Neural progenitor cell (in vitro differentiated cells): Measurements from ENCODE around the gene NPFFR2. TPM values are rescaled to one million over a fixed set of nuclear protein-coding genes. Genes with fewer than 3 reads are reported as not detected.

Experiments used
- DNase-seq: peaks from one replicate; pipeline ENCODE4 v3.0.0-alpha.2; 2016; ENCODE audit warnings: low spot score
- H2AFZ ChIP-seq: fragments of 200-600 bp; sonication (generic); replicated peaks from 2 replicates; pipeline ENCODE4 v1.6.1; 2016; ENCODE audit warnings: antibody characterized with exemption
- H3F3A ChIP-seq: fragments of 200-600 bp; sonication (generic); 2 replicates; pipeline ENCODE4 v1.6.1; 2016; ENCODE audit warnings: antibody characterized with exemption, low read depth
- H3K27ac ChIP-seq: fragments of 200-600 bp; sonication (generic); 2 replicates; pipeline ENCODE4 v1.5.1; 2016; ENCODE audit warnings: mild to moderate bottlenecking
- H3K27me3 ChIP-seq: fragments of 200-600 bp; sonication (generic); 2 replicates; pipeline ENCODE4 v1.6.1; 2016; ENCODE audit warnings: mild to moderate bottlenecking, moderate library complexity
- H3K36me3 ChIP-seq: fragments of 200-600 bp; sonication (generic); 2 replicates; pipeline ENCODE4 v1.5.1; 2016
- H3K4me1 ChIP-seq: fragments of 200-600 bp; sonication (generic); 2 replicates; pipeline ENCODE4 v1.6.1; 2016; ENCODE audit warnings: mixed run types
- H3K4me2 ChIP-seq: fragments of 200-600 bp; sonication (generic); 2 replicates; pipeline ENCODE4 v1.6.1; 2016
- H3K4me3 ChIP-seq: fragments of 200-600 bp; sonication (generic); 2 replicates; pipeline ENCODE4 v1.5.1; 2016
- H3K79me2 ChIP-seq: fragments of 200-600 bp; sonication (generic); 2 replicates; pipeline ENCODE4 v1.6.1; 2016; ENCODE audit warnings: low read depth
- H3K9ac ChIP-seq: fragments of 200-600 bp; sonication (generic); 2 replicates; pipeline ENCODE4 v1.6.1; 2016
- H3K9me3 ChIP-seq: fragments of 200-600 bp; sonication (generic); 2 replicates; pipeline ENCODE4 v1.5.1; 2016; ENCODE audit warnings: low read depth
- H4K20me1 ChIP-seq: fragments of 200-600 bp; sonication (generic); 2 replicates; pipeline ENCODE4 v1.6.1; 2016; ENCODE audit warnings: low read depth
- H3K27ac Mint-ChIP-seq: 3 replicates; pipeline ENCODE4 v1.8.0; 2021; ENCODE audit warnings: mixed read lengths
- H3K27me3 Mint-ChIP-seq: 2 replicates; pipeline ENCODE4 v1.8.0; 2022; ENCODE audit warnings: low read depth, mild to moderate bottlenecking, inconsistent platforms, moderate library complexity, mixed read lengths; ENCODE audit not compliant: insufficient read depth
- H3K36me3 Mint-ChIP-seq: 3 replicates; pipeline ENCODE4 v1.8.0; 2021; ENCODE audit warnings: mixed read lengths
- H3K4me1 Mint-ChIP-seq: 3 replicates; pipeline ENCODE4 v1.8.0; 2021; ENCODE audit warnings: mixed read lengths
- H3K4me3 Mint-ChIP-seq: 3 replicates; pipeline ENCODE4 v1.8.0; 2021; ENCODE audit warnings: mild to moderate bottlenecking, moderate library complexity, mixed read lengths
- H3K9me3 Mint-ChIP-seq: 3 replicates; pipeline ENCODE4 v1.8.0; 2020; ENCODE audit warnings: mixed read lengths
- EZH2 ChIP-seq: fragments of 200-600 bp; sonication (generic); IDR thresholded peaks from 2 replicates; pipeline ENCODE4 v1.6.1; 2017; ENCODE audit warnings: antibody characterized with exemption, mild to moderate bottlenecking, moderate library complexity
- EZH2phosphoT487 ChIP-seq: fragments of 200-600 bp; sonication (generic); IDR thresholded peaks from 2 replicates; pipeline ENCODE4 v1.6.1; 2017; ENCODE audit warnings: antibody characterized with exemption
- total RNA-seq: library from RNA; depleted of rRNA; stranded (reverse); fragments of >200 nt; gene quantifications from 2 replicates; pipeline ENCODE4 v1.2.3, GENCODE V29; 2015; ENCODE audit warnings: low replicate concordance
- TF ChIP-seq, protein P1 (sequence below): fragments of 200-600 bp; sonication (generic); IDR thresholded peaks from 2 replicates; pipeline ENCODE4 v1.5.1; 2017; ENCODE audit warnings: antibody characterized with exemption, mild to moderate bottlenecking

Gene NPFFR2
- total RNA-seq, 1 donor from 2014 or later = 2.1 TPM

DNA sequence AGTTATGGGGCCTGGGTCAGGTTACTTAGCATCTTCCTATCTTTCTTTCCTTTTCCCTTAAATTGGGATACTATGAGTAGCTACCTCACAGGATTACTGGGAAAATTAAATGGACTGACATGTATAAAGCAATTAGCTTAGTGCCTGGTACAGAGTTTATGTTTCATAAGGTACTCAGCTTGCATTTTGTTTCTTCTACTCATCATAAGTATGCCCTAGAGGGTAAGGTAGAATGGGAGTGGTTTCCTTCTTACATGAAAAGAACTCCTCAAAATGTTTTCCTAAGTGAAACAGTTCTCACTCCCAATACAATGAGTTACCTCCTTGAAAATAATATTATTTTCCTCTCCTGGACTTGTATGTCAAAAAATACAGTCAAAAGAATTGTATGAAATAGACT lies 75.7 kb downstream of the NPFFR2 start:
- Histone ChIP-seq H3F3A (no peaks in the 10 kb centered on the region), H2AFZ (no peak overlapping the region), H3K27me3 (no peaks in the 10 kb centered on the region), H3K79me2 (no peaks in the 10 kb centered on the region), H3K36me3 (no peaks in the 10 kb centered on the region), H3K4me2 (no peak overlapping the region), H3K9me3 (no peaks in the 10 kb centered on the region), H3K4me1 (no peaks in the 10 kb centered on the region), H3K9ac (no peak overlapping the region), H4K20me1 (no peaks in the 10 kb centered on the region), H3K4me3 (no peak overlapping the region), H3K27ac (no peak overlapping the region)
- Mint-ChIP-seq H3K27ac (no peak overlapping the region), H3K36me3 (no peaks in the 10 kb centered on the region), H3K4me3 (no peak overlapping the region), H3K9me3 (no peaks in the 10 kb centered on the region), H3K27me3 (no peaks in the 10 kb centered on the region), H3K4me1 (peaks cover 2% of the 10 kb centered on the region)
- no peak for TF ChIP-seq EZH2
- TF ChIP-seq, protein P1, sequence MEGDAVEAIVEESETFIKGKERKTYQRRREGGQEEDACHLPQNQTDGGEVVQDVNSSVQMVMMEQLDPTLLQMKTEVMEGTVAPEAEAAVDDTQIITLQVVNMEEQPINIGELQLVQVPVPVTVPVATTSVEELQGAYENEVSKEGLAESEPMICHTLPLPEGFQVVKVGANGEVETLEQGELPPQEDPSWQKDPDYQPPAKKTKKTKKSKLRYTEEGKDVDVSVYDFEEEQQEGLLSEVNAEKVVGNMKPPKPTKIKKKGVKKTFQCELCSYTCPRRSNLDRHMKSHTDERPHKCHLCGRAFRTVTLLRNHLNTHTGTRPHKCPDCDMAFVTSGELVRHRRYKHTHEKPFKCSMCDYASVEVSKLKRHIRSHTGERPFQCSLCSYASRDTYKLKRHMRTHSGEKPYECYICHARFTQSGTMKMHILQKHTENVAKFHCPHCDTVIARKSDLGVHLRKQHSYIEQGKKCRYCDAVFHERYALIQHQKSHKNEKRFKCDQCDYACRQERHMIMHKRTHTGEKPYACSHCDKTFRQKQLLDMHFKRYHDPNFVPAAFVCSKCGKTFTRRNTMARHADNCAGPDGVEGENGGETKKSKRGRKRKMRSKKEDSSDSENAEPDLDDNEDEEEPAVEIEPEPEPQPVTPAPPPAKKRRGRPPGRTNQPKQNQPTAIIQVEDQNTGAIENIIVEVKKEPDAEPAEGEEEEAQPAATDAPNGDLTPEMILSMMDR = no peak
- TF ChIP-seq EZH2phosphoT487 = no peak
- no peak for DNase-seq

DNA sequence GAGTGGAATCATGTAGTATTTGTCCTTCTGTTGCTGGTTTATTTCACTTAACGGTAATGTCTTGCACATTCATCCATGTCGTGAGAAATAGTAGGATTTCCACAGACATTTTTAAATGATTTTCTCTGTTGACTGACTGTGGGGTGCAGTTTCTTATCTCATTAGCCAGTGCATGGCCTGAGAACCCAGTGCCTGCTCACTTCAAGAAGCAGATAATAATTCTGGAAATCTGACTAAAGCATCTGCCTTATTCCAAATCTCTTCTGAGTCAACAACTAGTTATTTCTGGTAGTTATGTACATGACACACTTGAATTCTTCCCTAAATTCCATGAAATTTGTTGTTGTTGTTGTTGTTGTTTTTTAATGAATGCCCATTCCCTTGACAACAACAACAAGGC lies 77.6 kb downstream of the NPFFR2 start:
- Histone ChIP-seq H3K79me2 (no peaks in the 10 kb centered on the region), H3K4me3 (no peak overlapping the region), H3K4me1 (no peaks in the 10 kb centered on the region), H2AFZ (no peak overlapping the region), H4K20me1 (no peaks in the 10 kb centered on the region), H3K9me3 (no peaks in the 10 kb centered on the region), H3F3A (no peaks in the 10 kb centered on the region), H3K27ac (no peak overlapping the region), H3K9ac (no peak overlapping the region), H3K27me3 (no peaks in the 10 kb centered on the region), H3K4me2 (no peak overlapping the region), H3K36me3 (no peaks in the 10 kb centered on the region)
- Mint-ChIP-seq H3K36me3 (no peaks in the 10 kb centered on the region), H3K27me3 (no peaks in the 10 kb centered on the region), H3K4me1 (peaks cover 3% of the 10 kb centered on the region), H3K27ac (no peak overlapping the region), H3K9me3 (no peaks in the 10 kb centered on the region), H3K4me3 (no peak overlapping the region)
- TF ChIP-seq EZH2 = no peak
- TF ChIP-seq, protein P1 = no peak
- no peak for TF ChIP-seq EZH2phosphoT487
- DNase-seq = no peak

DNA sequence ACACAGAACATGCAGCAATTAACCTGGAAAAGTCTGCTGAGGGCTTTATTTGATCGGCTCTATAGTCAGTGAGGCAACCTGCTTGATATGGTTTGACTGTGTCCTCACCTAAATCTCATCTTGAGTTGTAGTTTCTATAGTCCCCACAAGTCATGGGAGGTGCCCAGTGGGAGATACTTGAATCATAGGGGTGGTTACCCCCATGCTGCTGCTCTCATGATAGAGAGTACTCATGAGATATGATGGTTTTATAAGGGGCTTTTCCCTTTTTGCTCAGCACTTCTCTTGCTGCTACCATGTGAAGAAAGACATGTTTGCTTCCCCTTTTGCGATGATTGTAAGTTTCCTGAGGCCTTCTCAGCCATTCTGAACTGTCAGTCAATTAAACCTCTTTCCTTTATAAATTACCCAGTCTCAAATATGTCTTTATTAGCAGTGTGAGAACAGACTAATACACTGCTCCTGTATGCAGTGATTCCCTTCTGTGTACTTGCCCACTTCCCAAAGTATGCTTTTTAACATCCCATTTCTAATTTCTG lies 78.2 kb downstream of the NPFFR2 start:
- Histone ChIP-seq H3K4me1 (no peaks in the 10 kb centered on the region), H3F3A (no peaks in the 10 kb centered on the region), H3K4me2 (no peak overlapping the region), H3K27me3 (no peaks in the 10 kb centered on the region), H3K36me3 (no peaks in the 10 kb centered on the region), H2AFZ (no peak overlapping the region), H3K9me3 (no peaks in the 10 kb centered on the region), H3K4me3 (no peak overlapping the region), H3K79me2 (no peaks in the 10 kb centered on the region), H4K20me1 (no peaks in the 10 kb centered on the region), H3K27ac (no peak overlapping the region), H3K9ac (no peak overlapping the region)
- Mint-ChIP-seq H3K4me3 (no peak overlapping the region), H3K27ac (no peak overlapping the region), H3K9me3 (no peaks in the 10 kb centered on the region), H3K27me3 (no peaks in the 10 kb centered on the region), H3K36me3 (no peaks in the 10 kb centered on the region), H3K4me1 (peaks cover 3% of the 10 kb centered on the region)
- DNase-seq = no peak
- TF ChIP-seq EZH2 (no peak), EZH2phosphoT487 (no peak)

DNA sequence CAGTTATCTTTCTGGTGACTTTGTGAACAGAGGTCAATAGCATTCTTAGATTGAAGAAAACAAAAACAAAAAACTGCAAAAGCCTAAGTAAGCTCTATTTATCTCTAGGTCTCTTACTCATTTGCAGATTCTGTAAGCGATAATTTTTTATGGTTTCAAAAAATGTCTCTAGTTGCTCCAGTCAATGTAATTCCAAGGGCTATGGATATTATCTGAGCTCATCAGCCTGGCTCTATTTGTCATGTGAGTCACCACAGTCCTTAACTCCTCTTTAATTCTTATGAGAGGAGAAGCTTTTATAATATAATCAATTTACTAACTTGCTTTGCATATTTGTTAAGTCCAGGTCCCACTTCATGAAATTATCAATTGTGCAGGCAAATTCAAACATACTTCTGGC lies 79.1 kb downstream of the NPFFR2 start:
- Mint-ChIP-seq H3K36me3 (no peaks in the 10 kb centered on the region), H3K4me3 (no peak overlapping the region), H3K9me3 (no peaks in the 10 kb centered on the region), H3K27ac (no peak overlapping the region), H3K4me1 (peaks cover 3% of the 10 kb centered on the region), H3K27me3 (no peaks in the 10 kb centered on the region)
- Histone ChIP-seq H3K27ac (no peak overlapping the region), H3K79me2 (no peaks in the 10 kb centered on the region), H3K27me3 (no peaks in the 10 kb centered on the region), H3K36me3 (no peaks in the 10 kb centered on the region), H3K4me3 (no peak overlapping the region), H3K9me3 (no peaks in the 10 kb centered on the region), H3F3A (no peaks in the 10 kb centered on the region), H3K4me2 (no peak overlapping the region), H4K20me1 (no peaks in the 10 kb centered on the region), H3K9ac (no peak overlapping the region), H2AFZ (no peak overlapping the region), H3K4me1 (no peaks in the 10 kb centered on the region)
- no peak for DNase-seq
- TF ChIP-seq EZH2phosphoT487 (no peak), EZH2 (no peak)
- TF ChIP-seq, protein P1 = no peak
